Transverse colon (tissue), 3 donors: ENCODE data around the gene TRAK1.

ENCODE experiments used
- POLR2A ChIP-seq: fragments of 450-650 bp; IDR thresholded peaks from one replicate; pipeline ENCODE4 v1.6.1; 2016; ENCODE audit warnings: antibody characterized with exemption, mild to moderate bottlenecking, moderate library complexity
- TF ChIP-seq, protein P1 (sequence below), 5 experiments: fragments of 200-600 bp in 3 of 5; fragments of 450-650 bp in 2 of 5; sonication (generic) in 3 of 5; IDR thresholded peaks; 1 replicate in 2 of 5; 2 replicates in 3 of 5; pipeline ENCODE4 v1.5.1; 2016 to 2017; ENCODE audit warnings: antibody characterized with exemption in 5 of 5, inconsistent platforms in 3 of 5, mild to moderate bottlenecking in 2 of 5, moderate library complexity in 1 of 5

DNA sequence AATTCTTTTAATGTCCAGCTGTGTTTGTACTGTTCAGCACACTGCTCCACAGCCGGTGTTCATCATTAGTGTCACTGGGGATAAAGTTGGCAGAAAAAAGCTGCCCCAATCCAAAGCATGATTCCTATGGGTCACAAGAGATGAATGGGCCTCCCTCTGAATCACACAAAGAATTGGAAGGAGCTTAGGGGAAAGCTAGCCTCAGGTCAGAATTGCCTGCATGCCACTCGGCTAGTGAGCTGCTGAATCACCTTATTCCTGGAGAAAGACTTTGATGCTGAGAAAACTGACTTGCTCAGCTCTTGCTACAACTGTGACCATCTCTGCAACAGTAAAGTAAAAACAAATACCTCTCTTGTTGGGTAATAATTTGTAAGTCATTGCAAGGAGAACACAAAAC, 171.4 kb downstream of the TRAK1 start:
- TF ChIP-seq, protein P1, sequence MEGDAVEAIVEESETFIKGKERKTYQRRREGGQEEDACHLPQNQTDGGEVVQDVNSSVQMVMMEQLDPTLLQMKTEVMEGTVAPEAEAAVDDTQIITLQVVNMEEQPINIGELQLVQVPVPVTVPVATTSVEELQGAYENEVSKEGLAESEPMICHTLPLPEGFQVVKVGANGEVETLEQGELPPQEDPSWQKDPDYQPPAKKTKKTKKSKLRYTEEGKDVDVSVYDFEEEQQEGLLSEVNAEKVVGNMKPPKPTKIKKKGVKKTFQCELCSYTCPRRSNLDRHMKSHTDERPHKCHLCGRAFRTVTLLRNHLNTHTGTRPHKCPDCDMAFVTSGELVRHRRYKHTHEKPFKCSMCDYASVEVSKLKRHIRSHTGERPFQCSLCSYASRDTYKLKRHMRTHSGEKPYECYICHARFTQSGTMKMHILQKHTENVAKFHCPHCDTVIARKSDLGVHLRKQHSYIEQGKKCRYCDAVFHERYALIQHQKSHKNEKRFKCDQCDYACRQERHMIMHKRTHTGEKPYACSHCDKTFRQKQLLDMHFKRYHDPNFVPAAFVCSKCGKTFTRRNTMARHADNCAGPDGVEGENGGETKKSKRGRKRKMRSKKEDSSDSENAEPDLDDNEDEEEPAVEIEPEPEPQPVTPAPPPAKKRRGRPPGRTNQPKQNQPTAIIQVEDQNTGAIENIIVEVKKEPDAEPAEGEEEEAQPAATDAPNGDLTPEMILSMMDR (IDR thresholded peaks at IDR 0.05): no peak
- no peak for TF ChIP-seq POLR2A
